ENCODE data around the gene FBXO27.

DNA sequence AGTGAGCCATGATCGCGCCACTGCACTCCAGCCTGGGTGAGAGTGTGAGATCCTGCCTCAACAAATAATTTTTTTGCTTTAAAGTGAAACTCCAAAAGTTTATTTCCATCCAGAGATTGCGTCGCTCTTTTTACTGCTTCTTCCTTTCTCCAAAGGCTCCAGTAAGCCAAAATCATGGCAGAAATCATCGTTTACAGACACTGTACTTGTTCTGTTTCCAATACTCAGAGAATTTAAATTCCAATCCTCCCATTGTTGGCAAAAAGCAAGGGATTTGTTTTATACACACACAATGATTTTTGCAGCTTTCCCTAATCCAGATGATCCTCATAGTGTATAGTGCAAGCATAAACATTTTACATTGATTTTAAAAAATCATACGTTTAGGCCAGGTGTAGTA lies 15.3 kb downstream of the FBXO27 start:
- TF ChIP-seq, protein P1, sequence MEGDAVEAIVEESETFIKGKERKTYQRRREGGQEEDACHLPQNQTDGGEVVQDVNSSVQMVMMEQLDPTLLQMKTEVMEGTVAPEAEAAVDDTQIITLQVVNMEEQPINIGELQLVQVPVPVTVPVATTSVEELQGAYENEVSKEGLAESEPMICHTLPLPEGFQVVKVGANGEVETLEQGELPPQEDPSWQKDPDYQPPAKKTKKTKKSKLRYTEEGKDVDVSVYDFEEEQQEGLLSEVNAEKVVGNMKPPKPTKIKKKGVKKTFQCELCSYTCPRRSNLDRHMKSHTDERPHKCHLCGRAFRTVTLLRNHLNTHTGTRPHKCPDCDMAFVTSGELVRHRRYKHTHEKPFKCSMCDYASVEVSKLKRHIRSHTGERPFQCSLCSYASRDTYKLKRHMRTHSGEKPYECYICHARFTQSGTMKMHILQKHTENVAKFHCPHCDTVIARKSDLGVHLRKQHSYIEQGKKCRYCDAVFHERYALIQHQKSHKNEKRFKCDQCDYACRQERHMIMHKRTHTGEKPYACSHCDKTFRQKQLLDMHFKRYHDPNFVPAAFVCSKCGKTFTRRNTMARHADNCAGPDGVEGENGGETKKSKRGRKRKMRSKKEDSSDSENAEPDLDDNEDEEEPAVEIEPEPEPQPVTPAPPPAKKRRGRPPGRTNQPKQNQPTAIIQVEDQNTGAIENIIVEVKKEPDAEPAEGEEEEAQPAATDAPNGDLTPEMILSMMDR (IDR thresholded peaks at IDR 0.05; ENCODE audit: control extremely low read depth in 1 of 3, insufficient read depth in 1 of 3, low read depth in 1 of 3, low read length in 3 of 3), result no peak
- TF ChIP-seq CEBPB (IDR thresholded peaks at IDR 0.05; ENCODE audit: low read depth, low read length) (no peak), KDM1A (IDR thresholded peaks at IDR 0.05; ENCODE audit: borderline replicate concordance, low read length) (no peak), POLR2A (IDR thresholded peaks at IDR 0.05; ENCODE audit: control extremely low read depth in 1 of 2, low read depth in 2 of 2, low read length in 2 of 2) (no peak)

All from H1 (cell line).